Gastrocnemius medialis (tissue), 4 donors: ENCODE results near the gene KRT86.

ENCODE experiments used
- POLR2A ChIP-seq, 2 donors: fragments of 450-650 bp; IDR thresholded peaks; one replicate each; pipeline ENCODE4 v1.6.1; 2017; ENCODE audit warnings: antibody characterized with exemption in 2 of 2, mild to moderate bottlenecking in 2 of 2, moderate library complexity in 2 of 2
- TF ChIP-seq, protein P1 (sequence below), 5 experiments: fragments of 450-650 bp in 3 of 5; fragments of 200-600 bp in 2 of 5; sonication (generic) in 2 of 5; IDR thresholded peaks in 4 of 5; conservative IDR thresholded peaks in 1 of 5; 1 replicate in 4 of 5; 2 replicates in 1 of 5; pipeline ENCODE4 v1.5.1; 2016 to 2019; ENCODE audit warnings: antibody characterized with exemption in 5 of 5, mild to moderate bottlenecking in 3 of 5, moderate library complexity in 3 of 5

DNA sequence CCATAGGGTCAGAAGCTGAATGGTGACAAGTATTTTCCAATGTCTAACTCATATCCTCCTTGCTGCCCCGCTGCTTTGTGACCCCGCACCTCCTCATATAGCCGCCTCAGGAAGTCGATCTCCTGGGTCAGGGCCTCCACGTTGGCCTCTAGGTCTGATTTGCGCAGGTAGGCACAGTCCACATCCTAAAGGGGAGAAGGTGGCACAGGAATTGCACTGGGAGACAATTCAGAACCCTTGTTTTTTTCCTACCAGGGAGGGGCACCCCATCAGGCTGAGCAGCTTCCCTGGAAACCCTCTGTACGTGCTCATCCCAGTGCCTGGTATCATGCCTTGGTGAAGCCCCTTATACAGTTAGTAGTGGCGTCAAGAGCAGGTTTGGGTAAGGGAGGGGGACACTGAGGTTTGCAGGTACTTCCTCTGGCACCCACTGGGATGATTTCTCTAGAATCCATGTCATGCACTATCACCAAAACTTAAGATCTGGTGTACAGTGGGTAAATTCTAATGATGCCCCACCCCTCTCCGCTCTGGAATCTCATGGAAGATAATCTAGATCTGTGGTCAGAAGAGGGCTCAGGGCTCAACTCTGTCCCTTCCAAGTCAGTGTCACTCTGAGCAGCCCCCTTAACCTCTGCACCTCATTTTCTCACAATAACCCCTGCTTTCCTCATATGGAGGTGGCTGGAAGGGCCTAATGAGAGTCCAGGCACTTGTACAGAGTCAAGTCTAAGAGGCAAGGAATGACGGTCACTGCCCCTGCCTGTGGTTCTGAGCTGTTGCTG, 20.1 kb upstream of the KRT86 start:
- TF ChIP-seq, protein P1, sequence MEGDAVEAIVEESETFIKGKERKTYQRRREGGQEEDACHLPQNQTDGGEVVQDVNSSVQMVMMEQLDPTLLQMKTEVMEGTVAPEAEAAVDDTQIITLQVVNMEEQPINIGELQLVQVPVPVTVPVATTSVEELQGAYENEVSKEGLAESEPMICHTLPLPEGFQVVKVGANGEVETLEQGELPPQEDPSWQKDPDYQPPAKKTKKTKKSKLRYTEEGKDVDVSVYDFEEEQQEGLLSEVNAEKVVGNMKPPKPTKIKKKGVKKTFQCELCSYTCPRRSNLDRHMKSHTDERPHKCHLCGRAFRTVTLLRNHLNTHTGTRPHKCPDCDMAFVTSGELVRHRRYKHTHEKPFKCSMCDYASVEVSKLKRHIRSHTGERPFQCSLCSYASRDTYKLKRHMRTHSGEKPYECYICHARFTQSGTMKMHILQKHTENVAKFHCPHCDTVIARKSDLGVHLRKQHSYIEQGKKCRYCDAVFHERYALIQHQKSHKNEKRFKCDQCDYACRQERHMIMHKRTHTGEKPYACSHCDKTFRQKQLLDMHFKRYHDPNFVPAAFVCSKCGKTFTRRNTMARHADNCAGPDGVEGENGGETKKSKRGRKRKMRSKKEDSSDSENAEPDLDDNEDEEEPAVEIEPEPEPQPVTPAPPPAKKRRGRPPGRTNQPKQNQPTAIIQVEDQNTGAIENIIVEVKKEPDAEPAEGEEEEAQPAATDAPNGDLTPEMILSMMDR (IDR thresholded peaks at IDR 0.05 in 4 of 5, conservative IDR thresholded peaks at IDR 0.05 in 1 of 5), result no peak
- no peak for TF ChIP-seq POLR2A (IDR thresholded peaks at IDR 0.05)
